ENCODE results near the gene DNAJC8.

DNA sequence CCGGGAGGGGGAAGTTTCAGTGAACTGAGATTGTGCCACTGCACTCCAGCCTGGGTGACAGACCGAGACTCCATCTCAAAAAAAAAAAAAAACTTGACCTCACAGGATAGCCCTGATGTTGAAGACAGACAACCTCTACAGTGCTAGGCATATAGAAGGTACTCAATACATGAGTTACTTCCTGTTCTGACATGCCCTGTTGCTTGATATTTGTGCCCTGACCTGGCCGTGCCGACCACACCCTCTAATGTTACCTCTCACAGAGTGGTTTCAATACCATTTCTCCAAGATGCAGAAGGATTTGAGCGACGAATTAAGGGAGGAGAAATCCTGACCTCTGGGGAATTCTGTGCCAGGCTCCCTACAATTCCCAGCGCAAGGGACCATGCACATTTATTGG lies 61.6 kb downstream of the DNAJC8 start:
- TF ChIP-seq RCOR1 (IDR thresholded peaks at IDR 0.05; ENCODE audit: insufficient replicate concordance, low read length), result no peak
- TF ChIP-seq, protein P1, sequence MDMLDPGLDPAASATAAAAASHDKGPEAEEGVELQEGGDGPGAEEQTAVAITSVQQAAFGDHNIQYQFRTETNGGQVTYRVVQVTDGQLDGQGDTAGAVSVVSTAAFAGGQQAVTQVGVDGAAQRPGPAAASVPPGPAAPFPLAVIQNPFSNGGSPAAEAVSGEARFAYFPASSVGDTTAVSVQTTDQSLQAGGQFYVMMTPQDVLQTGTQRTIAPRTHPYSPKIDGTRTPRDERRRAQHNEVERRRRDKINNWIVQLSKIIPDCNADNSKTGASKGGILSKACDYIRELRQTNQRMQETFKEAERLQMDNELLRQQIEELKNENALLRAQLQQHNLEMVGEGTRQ (IDR thresholded peaks at IDR 0.05; ENCODE audit: low read depth, low read length), result no peak
- TF ChIP-seq, protein P2, sequence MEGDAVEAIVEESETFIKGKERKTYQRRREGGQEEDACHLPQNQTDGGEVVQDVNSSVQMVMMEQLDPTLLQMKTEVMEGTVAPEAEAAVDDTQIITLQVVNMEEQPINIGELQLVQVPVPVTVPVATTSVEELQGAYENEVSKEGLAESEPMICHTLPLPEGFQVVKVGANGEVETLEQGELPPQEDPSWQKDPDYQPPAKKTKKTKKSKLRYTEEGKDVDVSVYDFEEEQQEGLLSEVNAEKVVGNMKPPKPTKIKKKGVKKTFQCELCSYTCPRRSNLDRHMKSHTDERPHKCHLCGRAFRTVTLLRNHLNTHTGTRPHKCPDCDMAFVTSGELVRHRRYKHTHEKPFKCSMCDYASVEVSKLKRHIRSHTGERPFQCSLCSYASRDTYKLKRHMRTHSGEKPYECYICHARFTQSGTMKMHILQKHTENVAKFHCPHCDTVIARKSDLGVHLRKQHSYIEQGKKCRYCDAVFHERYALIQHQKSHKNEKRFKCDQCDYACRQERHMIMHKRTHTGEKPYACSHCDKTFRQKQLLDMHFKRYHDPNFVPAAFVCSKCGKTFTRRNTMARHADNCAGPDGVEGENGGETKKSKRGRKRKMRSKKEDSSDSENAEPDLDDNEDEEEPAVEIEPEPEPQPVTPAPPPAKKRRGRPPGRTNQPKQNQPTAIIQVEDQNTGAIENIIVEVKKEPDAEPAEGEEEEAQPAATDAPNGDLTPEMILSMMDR (conservative IDR thresholded peaks at IDR 0.05; ENCODE audit: low read depth, low read length), result no peak
- no peak for TF ChIP-seq RAD21 (IDR thresholded peaks at IDR 0.05; ENCODE audit: low read length)
- no peak for TF ChIP-seq POLR2A (IDR thresholded peaks at IDR 0.05; ENCODE audit: low read depth, low read length)
- no peak for TF ChIP-seq BHLHE40 (IDR thresholded peaks at IDR 0.05; ENCODE audit: low read depth, low read length)
- no peak for TF ChIP-seq RFX5 (IDR thresholded peaks at IDR 0.05; ENCODE audit: low read depth, low read length)
- TF ChIP-seq, protein P3, sequence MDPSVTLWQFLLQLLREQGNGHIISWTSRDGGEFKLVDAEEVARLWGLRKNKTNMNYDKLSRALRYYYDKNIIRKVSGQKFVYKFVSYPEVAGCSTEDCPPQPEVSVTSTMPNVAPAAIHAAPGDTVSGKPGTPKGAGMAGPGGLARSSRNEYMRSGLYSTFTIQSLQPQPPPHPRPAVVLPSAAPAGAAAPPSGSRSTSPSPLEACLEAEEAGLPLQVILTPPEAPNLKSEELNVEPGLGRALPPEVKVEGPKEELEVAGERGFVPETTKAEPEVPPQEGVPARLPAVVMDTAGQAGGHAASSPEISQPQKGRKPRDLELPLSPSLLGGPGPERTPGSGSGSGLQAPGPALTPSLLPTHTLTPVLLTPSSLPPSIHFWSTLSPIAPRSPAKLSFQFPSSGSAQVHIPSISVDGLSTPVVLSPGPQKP (IDR thresholded peaks at IDR 0.05; ENCODE audit: borderline replicate concordance, low read depth, low read length), result no peak
- no peak for TF ChIP-seq CHD1 (IDR thresholded peaks at IDR 0.05; ENCODE audit: low read depth, low read length)
- no peak for TF ChIP-seq FOS (IDR thresholded peaks at IDR 0.05; ENCODE audit: low read depth, low read length)
- TF ChIP-seq SMC3 (IDR thresholded peaks at IDR 0.05; ENCODE audit: low read depth, low read length), result no peak
- no peak for TF ChIP-seq MXI1 (IDR thresholded peaks at IDR 0.05; ENCODE audit: borderline replicate concordance, low read depth, low read length)
